GM12865 (cell line): ENCODE measurements around the gene TMEM235.

ENCODE experiments used
- DNase-seq: peaks from one replicate; pipeline ENCODE4 v3.0.0; 2010; ENCODE audit warnings: low read depth
- H3K4me3 ChIP-seq: 2 replicates; pipeline ENCODE4 v1.5.1; 2011; ENCODE audit warnings: mild to moderate bottlenecking, low read depth, low read length, control low read depth
- CTCF ChIP-seq: IDR thresholded peaks from 2 replicates; pipeline ENCODE4 v1.5.1; 2011; ENCODE audit warnings: low read length, control low read depth, low read depth, inconsistent platforms; ENCODE audit not compliant: insufficient read depth; ENCODE audit errors: missing control alignments

The TMEM235 gene

GRCh38 chr17:78214706-78215061 is 16.7 kb upstream of the TMEM235 start:
- peak overlapping the region; percentile 64 for H3K4me3 ChIP-seq
- TF ChIP-seq CTCF: no peak
- no peak for DNase-seq

GRCh38 chr17:78219396-78220150 is 11.9 kb upstream of the TMEM235 start:
- no peak overlapping the region for H3K4me3 ChIP-seq
- TF ChIP-seq CTCF: no peak
- no peak for DNase-seq

- no peak for TF ChIP-seq CTCF
- DNase-seq: no peak
Measured at GRCh38 chr17:78223061-78223460, 8.4 kb upstream of the TMEM235 start.

GRCh38 chr17:78223765-78224164 is 7.7 kb upstream of the TMEM235 start:
- H3K4me3 ChIP-seq: no peak overlapping the region
- no peak for DNase-seq
- TF ChIP-seq CTCF: no peak

More at GRCh38 chr17:78223061-78223460, 8.4 kb upstream of the TMEM235 start:
- H3K4me3 ChIP-seq: no peak overlapping the region

- no peak overlapping the region for H3K4me3 ChIP-seq
- no peak for DNase-seq
- no peak for TF ChIP-seq CTCF
Measured at GRCh38 chr17:78224231-78225087, 7.0 kb upstream of the TMEM235 start.

GRCh38 chr17:78225088-78225865 is 6.2 kb upstream of the TMEM235 start:
- DNase-seq: no peak
- TF ChIP-seq CTCF: no peak
- no peak overlapping the region for H3K4me3 ChIP-seq
